ENCODE results near the gene MIDN.

DNA sequence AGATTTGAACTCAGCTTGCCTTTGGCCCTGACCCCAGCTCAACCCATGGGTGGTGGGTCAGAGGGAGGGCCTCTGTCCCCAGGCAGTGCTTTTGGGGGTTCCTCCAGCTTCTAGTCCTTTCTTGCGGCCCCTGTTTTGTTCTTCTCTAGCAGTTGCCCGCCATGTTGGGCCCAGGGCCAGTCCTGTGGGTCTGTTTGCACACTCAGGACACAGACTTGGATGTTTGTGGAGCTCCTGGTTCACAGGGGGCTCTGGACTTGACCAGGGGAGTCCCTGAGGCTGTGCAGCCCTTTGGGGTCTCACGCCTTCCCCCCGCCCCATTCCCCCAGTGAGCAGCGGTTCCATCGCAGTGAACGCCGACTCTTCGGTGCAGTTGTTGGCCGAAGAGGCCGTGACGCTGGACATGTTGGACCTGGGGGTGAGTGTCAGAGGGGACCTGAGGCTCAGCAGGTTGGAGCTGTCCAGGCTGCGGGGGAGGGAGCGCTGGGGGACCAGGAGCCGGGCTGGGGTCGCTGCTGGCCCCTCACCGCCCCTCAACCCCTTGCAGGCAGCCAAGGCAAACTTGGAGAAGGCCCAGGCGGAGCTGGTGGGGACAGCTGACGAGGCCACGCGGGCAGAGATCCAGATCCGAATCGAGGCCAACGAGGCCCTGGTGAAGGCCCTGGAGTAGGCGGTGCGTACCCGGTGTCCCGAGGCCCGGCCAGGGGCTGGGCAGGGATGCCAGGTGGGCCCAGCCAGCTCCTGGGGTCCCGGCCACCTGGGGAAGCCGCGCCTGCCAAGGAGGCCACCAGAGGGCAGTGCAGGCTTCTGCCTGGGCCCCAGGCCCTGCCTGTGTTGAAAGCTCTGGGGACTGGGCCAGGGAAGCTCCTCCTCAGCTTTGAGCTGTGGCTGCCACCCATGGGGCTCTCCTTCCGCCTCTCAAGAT lies 4.4 kb upstream of the MIDN start:
- TF ChIP-seq CTCF (IDR thresholded peaks at IDR 0.05; ENCODE audit: low read length) (peak; percentile 82), EZH2 (IDR thresholded peaks at IDR 0.05; ENCODE audit: borderline replicate concordance, low read length) (no peak)
